Measurements from ENCODE around the gene IGF1.

- TF ChIP-seq CTCF (IDR thresholded peaks at IDR 0.05): no peak
- TF ChIP-seq POLR2A (IDR thresholded peaks at IDR 0.05): no peak
These were observed 50.9 kb downstream of the IGF1 start for GRCh38 chr12:102429211-102430154.
